Measurements from ENCODE around the gene PDE6D. TPM values are rescaled to one million over a fixed set of nuclear protein-coding genes. Genes with fewer than 3 reads are reported as not detected.

PDE6D gene
- total and polyA plus RNA-seq, 2 experiments from 2014 or later: 35.2 to 55.6 TPM

GRCh38 chr2:231722721-231723307 is 58.3 kb downstream of the PDE6D start:
- H3K9me2 ChIP-seq (ENCODE audit: insufficient read depth): no peaks in the 10 kb centered on the region
- H3K27ac ChIP-seq (ENCODE audit: low read depth): no peak overlapping the region
- H3K36me3 ChIP-seq (ENCODE audit: insufficient read depth): no peaks in the 10 kb centered on the region
- no peaks in the 10 kb centered on the region for H3F3A ChIP-seq (replicated peaks; ENCODE audit: low read depth)
- no peaks in the 10 kb centered on the region for H3K79me2 ChIP-seq (replicated peaks; ENCODE audit: insufficient read depth)
- TF ChIP-seq JUNB (IDR thresholded peaks at IDR 0.05; ENCODE audit: unreplicated experiment) (no peak), ZNF114 (CRISPR knock-in tag; IDR thresholded peaks at IDR 0.05) (no peak), CTCF (conservative IDR thresholded peaks at IDR 0.05; ENCODE audit: low read depth in 2 of 2) (0 out of 4 replicates have a peak, but pooled peaks of 1 of the 2 experiments have one; percentile 18), POLR2AphosphoS5 (IDR thresholded peaks at IDR 0.05; ENCODE audit: low read depth) (no peak)
- Mint-ChIP-seq H3K27ac (no peak overlapping the region), H3K4me3 (no peak overlapping the region), H3K4me1 (peaks cover 6% of the 10 kb centered on the region), H3K9me3 (no peaks in the 10 kb centered on the region), H3K27me3 (ENCODE audit: insufficient read depth, low read depth, poor library complexity) (no peaks in the 10 kb centered on the region), H3K36me3 (ENCODE audit: low read depth) (no peaks in the 10 kb centered on the region)
- H3K4me2 ChIP-seq: no peak overlapping the region
- no peak for DNase-seq (ENCODE audit: low spot score)
- no peak overlapping the region for H2AFZ ChIP-seq
- H3K4me1 ChIP-seq (ENCODE audit: insufficient read depth): no peaks in the 10 kb centered on the region
- no peak overlapping the region for H3K4me3 ChIP-seq
- peak; percentile 52 for ATAC-seq
- H4K20me1 ChIP-seq (replicated peaks; ENCODE audit: insufficient read depth): no peaks in the 10 kb centered on the region; the same call in 1 of the 2 replicates
- H3K27me3 ChIP-seq (ENCODE audit: insufficient read depth): no peaks in the 10 kb centered on the region

GRCh38 chr2:231720987-231721966 is 59.8 kb downstream of the PDE6D start:
- Mint-ChIP-seq H3K36me3 (ENCODE audit: low read depth) (no peaks in the 10 kb centered on the region), H3K4me3 (no peak overlapping the region), H3K9me3 (0 out of 3 replicates have a peak, but pooled peaks cover 3% of the 10 kb centered on the region), H3K27me3 (ENCODE audit: insufficient read depth, low read depth, poor library complexity) (peaks cover 2% of the 10 kb centered on the region), H3K4me1 (peaks cover 5% of the 10 kb centered on the region), H3K27ac (no peak overlapping the region)
- ATAC-seq: no peak
- H2AFZ ChIP-seq: no peak overlapping the region
- no peak overlapping the region for H3K4me3 ChIP-seq
- no peaks in the 10 kb centered on the region for H3K9me2 ChIP-seq (ENCODE audit: insufficient read depth)
- H3K27ac ChIP-seq (ENCODE audit: low read depth): no peak overlapping the region
- H3K27me3 ChIP-seq (ENCODE audit: insufficient read depth): no peaks in the 10 kb centered on the region
- no peak overlapping the region for H3K4me2 ChIP-seq
- H3K36me3 ChIP-seq (ENCODE audit: insufficient read depth): no peaks in the 10 kb centered on the region
- no peaks in the 10 kb centered on the region for H3K4me1 ChIP-seq (ENCODE audit: insufficient read depth)
- no peaks in the 10 kb centered on the region for H3F3A ChIP-seq (replicated peaks; ENCODE audit: low read depth)
- no peak for DNase-seq (ENCODE audit: low spot score)
- H4K20me1 ChIP-seq (replicated peaks; ENCODE audit: insufficient read depth): no peaks in the 10 kb centered on the region
- H3K79me2 ChIP-seq (replicated peaks; ENCODE audit: insufficient read depth): no peaks in the 10 kb centered on the region
- TF ChIP-seq ZNF114 (CRISPR knock-in tag; IDR thresholded peaks at IDR 0.05) (no peak), CREB1 (CRISPR knock-in tag; IDR thresholded peaks at IDR 0.05; ENCODE audit: low read depth) (no peak), EZH2 (IDR thresholded peaks at IDR 0.05; ENCODE audit: low read depth, unreplicated experiment) (no peak), STAT1 (IDR thresholded peaks at IDR 0.05; ENCODE audit: unreplicated experiment) (no peak), EZH2phosphoT487 (IDR thresholded peaks at IDR 0.05; ENCODE audit: unreplicated experiment) (no peak), JUNB (IDR thresholded peaks at IDR 0.05; ENCODE audit: unreplicated experiment) (no peak), NANOG (IDR thresholded peaks at IDR 0.05; ENCODE audit: borderline replicate concordance) (no peak), CTCF (conservative IDR thresholded peaks at IDR 0.05; ENCODE audit: low read depth in 2 of 2) (no peak), POLR2AphosphoS5 (IDR thresholded peaks at IDR 0.05; ENCODE audit: low read depth) (no peak), REST (IDR thresholded peaks at IDR 0.05; ENCODE audit: unreplicated experiment) (no peak), ETS1 (IDR thresholded peaks at IDR 0.05) (no peak), ZNF331 (CRISPR knock-in tag; IDR thresholded peaks at IDR 0.05; ENCODE audit: low read depth) (no peak)

Measured in GM23338 (cell line).